ENCODE measurements around the gene GRB10.
"Not testable (repeated sequence)": the region's sequence is repeated elsewhere in the genome, so short reads cannot be mapped to it uniquely, and the experiment has no call there.

Gene GRB10

DNA sequence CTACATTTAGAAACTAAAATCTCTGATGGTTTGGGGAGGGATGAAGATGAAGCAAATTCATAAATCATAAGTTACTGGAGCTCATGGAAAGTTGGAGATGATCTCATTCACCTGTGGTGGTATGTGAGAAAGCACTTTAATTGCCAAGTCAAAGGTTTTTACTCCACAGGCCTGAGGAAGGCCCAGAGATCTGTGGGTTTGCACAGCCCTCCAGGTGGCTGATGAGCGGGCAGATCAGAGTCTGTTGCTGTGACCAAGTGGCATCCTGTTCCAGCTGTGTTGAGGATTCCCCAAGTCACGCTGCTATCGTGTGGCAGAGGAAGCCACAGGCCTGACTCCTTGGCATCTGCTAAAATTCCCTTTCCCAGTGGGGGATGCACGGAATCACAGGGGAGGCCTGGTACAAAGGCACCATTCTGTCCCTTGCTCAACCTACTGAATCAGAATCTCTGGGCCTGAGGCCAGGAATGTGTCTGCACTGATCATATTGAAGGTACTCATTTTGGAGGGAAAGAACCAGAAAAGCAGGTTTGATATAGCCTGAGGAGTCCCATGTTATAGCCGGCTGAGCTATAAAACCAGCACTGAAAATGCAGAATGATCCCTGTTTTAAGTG lies 197.8 kb downstream of the GRB10 start:
- Histone ChIP-seq H3K27me3 (ENCODE audit: insufficient read depth, low read length, poor library complexity) (no peaks in the 10 kb centered on the region), H3K36me3 (ENCODE audit: insufficient read depth, low read length) (no peaks in the 10 kb centered on the region), H3K27ac (ENCODE audit: low read length) (no peak overlapping the region), H2AFZ (ENCODE audit: low read depth, low read length) (no peak overlapping the region), H3K9me3 (ENCODE audit: insufficient read depth, low read length, severe bottlenecking) (peaks cover 4% of the 10 kb centered on the region), H4K20me1 (ENCODE audit: insufficient read depth, low read length) (no peaks in the 10 kb centered on the region), H3K79me2 (ENCODE audit: insufficient read depth, low read length) (no peaks in the 10 kb centered on the region), H3K4me1 (ENCODE audit: insufficient read depth, low read length) (no peaks in the 10 kb centered on the region), H3K4me3 (ENCODE audit: low read depth in 1 of 2, low read length in 2 of 2) (no peak overlapping the region), H3K4me2 (ENCODE audit: insufficient read depth, low read length) (no peak overlapping the region), H3K9ac (ENCODE audit: low read depth, low read length) (no peak overlapping the region)
- no peak for TF ChIP-seq EZH2 (IDR thresholded peaks at IDR 0.05; ENCODE audit: borderline replicate concordance, low read depth, low read length, severe bottlenecking)
- DNase-seq (no peak), ATAC-seq (ENCODE audit: insufficient read depth, low read depth) (no peak)

- DNase-seq, result no peak
- Histone ChIP-seq H3K79me2 (ENCODE audit: insufficient read depth, low read length) (no peaks in the 10 kb centered on the region), H3K4me1 (ENCODE audit: insufficient read depth, low read length) (no peaks in the 10 kb centered on the region), H3K36me3 (ENCODE audit: insufficient read depth, low read length) (no peaks in the 10 kb centered on the region), H3K4me2 (ENCODE audit: insufficient read depth, low read length) (no peak overlapping the region), H3K9ac (ENCODE audit: low read depth, low read length) (no peak overlapping the region), H4K20me1 (ENCODE audit: insufficient read depth, low read length) (no peaks in the 10 kb centered on the region), H3K9me3 (ENCODE audit: insufficient read depth, low read length, severe bottlenecking) (peaks cover 4% of the 10 kb centered on the region), H3K27ac (ENCODE audit: low read length) (no peak overlapping the region), H2AFZ (ENCODE audit: low read depth, low read length) (no peak overlapping the region), H3K4me3 (ENCODE audit: low read depth in 1 of 2, low read length in 2 of 2) (no peak overlapping the region), H3K27me3 (ENCODE audit: insufficient read depth, low read length, poor library complexity) (no peaks in the 10 kb centered on the region)
- no peak for ATAC-seq (ENCODE audit: insufficient read depth, low read depth)
- TF ChIP-seq, protein P1, sequence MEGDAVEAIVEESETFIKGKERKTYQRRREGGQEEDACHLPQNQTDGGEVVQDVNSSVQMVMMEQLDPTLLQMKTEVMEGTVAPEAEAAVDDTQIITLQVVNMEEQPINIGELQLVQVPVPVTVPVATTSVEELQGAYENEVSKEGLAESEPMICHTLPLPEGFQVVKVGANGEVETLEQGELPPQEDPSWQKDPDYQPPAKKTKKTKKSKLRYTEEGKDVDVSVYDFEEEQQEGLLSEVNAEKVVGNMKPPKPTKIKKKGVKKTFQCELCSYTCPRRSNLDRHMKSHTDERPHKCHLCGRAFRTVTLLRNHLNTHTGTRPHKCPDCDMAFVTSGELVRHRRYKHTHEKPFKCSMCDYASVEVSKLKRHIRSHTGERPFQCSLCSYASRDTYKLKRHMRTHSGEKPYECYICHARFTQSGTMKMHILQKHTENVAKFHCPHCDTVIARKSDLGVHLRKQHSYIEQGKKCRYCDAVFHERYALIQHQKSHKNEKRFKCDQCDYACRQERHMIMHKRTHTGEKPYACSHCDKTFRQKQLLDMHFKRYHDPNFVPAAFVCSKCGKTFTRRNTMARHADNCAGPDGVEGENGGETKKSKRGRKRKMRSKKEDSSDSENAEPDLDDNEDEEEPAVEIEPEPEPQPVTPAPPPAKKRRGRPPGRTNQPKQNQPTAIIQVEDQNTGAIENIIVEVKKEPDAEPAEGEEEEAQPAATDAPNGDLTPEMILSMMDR (IDR thresholded peaks at IDR 0.05; ENCODE audit: borderline replicate concordance, extremely low read depth, low read length, poor library complexity, severe bottlenecking), result no peak
Measured at GRCh38 chr7:50584386-50584785, 198.3 kb downstream of the GRB10 start.

DNA sequence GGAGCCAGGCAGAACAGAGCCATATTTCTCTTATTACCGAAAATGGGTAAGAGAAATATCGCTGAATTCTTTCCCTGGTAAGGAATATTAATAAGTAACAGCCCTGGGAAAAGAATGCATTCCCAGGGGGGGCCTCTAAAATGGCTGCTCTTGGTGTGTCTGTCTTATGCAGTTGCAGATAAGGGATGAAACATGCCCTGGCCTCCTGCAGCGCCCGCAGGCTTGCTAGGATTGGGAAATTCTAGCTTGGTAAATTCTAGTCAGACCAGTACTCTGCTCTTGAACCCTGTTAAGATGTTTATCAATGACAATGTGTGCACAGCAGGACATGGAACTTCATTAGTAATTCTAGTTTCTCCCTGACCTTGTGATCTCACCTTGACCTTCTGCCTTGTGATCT lies 199.4 kb downstream of the GRB10 start:
- not testable (repeated sequence) for H3K4me2 ChIP-seq (ENCODE audit: insufficient read depth, low read length); H3K9ac ChIP-seq (ENCODE audit: low read depth, low read length); H3K4me1 ChIP-seq (ENCODE audit: insufficient read depth, low read length); H3K36me3 ChIP-seq (ENCODE audit: insufficient read depth, low read length); H2AFZ ChIP-seq (ENCODE audit: low read depth, low read length); H4K20me1 ChIP-seq (ENCODE audit: insufficient read depth, low read length); DNase-seq; H3K27me3 ChIP-seq (ENCODE audit: insufficient read depth, low read length, poor library complexity); H3K79me2 ChIP-seq (ENCODE audit: insufficient read depth, low read length); ATAC-seq (ENCODE audit: insufficient read depth, low read depth); H3K4me3 ChIP-seq (ENCODE audit: low read depth in 1 of 2, low read length in 2 of 2); H3K27ac ChIP-seq (ENCODE audit: low read length); H3K9me3 ChIP-seq (ENCODE audit: insufficient read depth, low read length, severe bottlenecking)

DNA sequence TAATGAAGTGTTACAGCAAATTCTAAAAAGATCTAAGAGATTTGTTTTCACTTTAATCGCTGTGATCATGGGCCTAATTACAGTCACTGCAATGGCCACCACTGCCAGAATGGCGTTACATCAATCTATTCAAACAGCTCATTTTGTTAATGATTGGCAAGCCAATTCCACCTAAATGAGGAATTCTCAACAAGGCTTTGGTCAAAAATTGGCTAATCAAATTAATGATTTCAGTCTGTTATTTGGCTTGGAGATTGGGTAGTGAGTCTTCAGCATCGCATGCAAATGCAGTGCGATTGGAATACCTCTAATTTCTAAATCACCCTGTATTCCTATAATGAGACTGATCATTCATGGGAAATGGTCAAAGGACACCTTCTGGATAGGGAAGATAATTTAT lies 200.4 kb downstream of the GRB10 start:
- H3K79me2 ChIP-seq (ENCODE audit: insufficient read depth, low read length); H3K27ac ChIP-seq (ENCODE audit: low read length); H3K36me3 ChIP-seq (ENCODE audit: insufficient read depth, low read length); H3K4me2 ChIP-seq (ENCODE audit: insufficient read depth, low read length); H3K9me3 ChIP-seq (ENCODE audit: insufficient read depth, low read length, severe bottlenecking); H3K4me3 ChIP-seq (ENCODE audit: low read depth in 1 of 2, low read length in 2 of 2); ATAC-seq (ENCODE audit: insufficient read depth, low read depth); H3K4me1 ChIP-seq (ENCODE audit: insufficient read depth, low read length); DNase-seq; H3K9ac ChIP-seq (ENCODE audit: low read depth, low read length); H4K20me1 ChIP-seq (ENCODE audit: insufficient read depth, low read length); H2AFZ ChIP-seq (ENCODE audit: low read depth, low read length); H3K27me3 ChIP-seq (ENCODE audit: insufficient read depth, low read length, poor library complexity): not testable (repeated sequence)

DNA sequence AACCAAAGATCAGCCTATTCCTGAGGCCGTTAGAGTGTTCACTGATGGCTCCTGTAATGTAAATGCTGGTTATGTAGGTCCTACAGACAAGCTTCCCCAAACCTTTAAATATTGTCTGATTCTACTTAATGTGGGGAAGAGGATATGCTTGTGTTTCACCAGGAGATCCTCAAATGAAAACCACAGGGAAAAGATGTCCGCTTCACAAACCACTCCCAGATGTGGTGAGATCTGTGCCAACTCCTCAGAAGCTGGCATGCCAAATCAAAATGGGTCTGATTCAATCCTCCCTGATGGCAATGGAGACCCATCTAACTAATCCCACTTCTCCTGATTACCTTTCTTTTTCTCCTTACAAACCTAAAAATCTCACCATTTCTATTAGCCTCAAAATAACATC lies 202.0 kb downstream of the GRB10 start:
- not testable (repeated sequence) for H3K4me1 ChIP-seq (ENCODE audit: insufficient read depth, low read length); H3K4me2 ChIP-seq (ENCODE audit: insufficient read depth, low read length); H3K36me3 ChIP-seq (ENCODE audit: insufficient read depth, low read length); H3K9me3 ChIP-seq (ENCODE audit: insufficient read depth, low read length, severe bottlenecking); H3K9ac ChIP-seq (ENCODE audit: low read depth, low read length); ATAC-seq (ENCODE audit: insufficient read depth, low read depth); H4K20me1 ChIP-seq (ENCODE audit: insufficient read depth, low read length); H2AFZ ChIP-seq (ENCODE audit: low read depth, low read length); H3K27me3 ChIP-seq (ENCODE audit: insufficient read depth, low read length, poor library complexity); H3K4me3 ChIP-seq (ENCODE audit: low read depth in 1 of 2, low read length in 2 of 2); DNase-seq; H3K27ac ChIP-seq (ENCODE audit: low read length); H3K79me2 ChIP-seq (ENCODE audit: insufficient read depth, low read length)
